H9 (cell line): Measurements from ENCODE around the gene FBXO11. TPM values are rescaled to one million over a fixed set of nuclear protein-coding genes. Genes with fewer than 3 reads are reported as not detected.

ENCODE experiments used
- DNase-seq: peaks from one replicate; pipeline ENCODE4 v3.0.0-alpha.2; 2017
- H2AFZ ChIP-seq: one replicate; pipeline ENCODE4 v1.6.1; 2013; ENCODE audit warnings: mild to moderate bottlenecking, low read length, control low read depth, moderate library complexity
- H2AK5ac ChIP-seq: 2 replicates; pipeline ENCODE4 v1.6.1; 2013; ENCODE audit warnings: low read length, control low read depth, mixed read lengths; ENCODE audit not compliant: insufficient read length
- H2BK120ac ChIP-seq: one replicate; pipeline ENCODE4 v1.6.1; 2013; ENCODE audit warnings: low read depth, mild to moderate bottlenecking, low read length, control low read depth, inconsistent platforms; ENCODE audit not compliant: poor library complexity, severe bottlenecking
- H2BK12ac ChIP-seq: 2 replicates; pipeline ENCODE4 v1.6.1; 2013; ENCODE audit warnings: low read length, control low read depth, mixed read lengths, low read depth; ENCODE audit not compliant: insufficient read length
- H2BK15ac ChIP-seq: 2 replicates; pipeline ENCODE4 v1.6.1; 2013; ENCODE audit warnings: low read depth, low read length, control low read depth
- H2BK20ac ChIP-seq: one replicate; pipeline ENCODE4 v1.6.1; 2013; ENCODE audit warnings: low read depth, mild to moderate bottlenecking, low read length, control low read depth, inconsistent platforms; ENCODE audit not compliant: poor library complexity, severe bottlenecking
- H2BK5ac ChIP-seq: 2 replicates; pipeline ENCODE4 v1.6.1; 2013; ENCODE audit warnings: low read length, control low read depth, mixed read lengths; ENCODE audit not compliant: insufficient read length
- H3K14ac ChIP-seq: 2 replicates; pipeline ENCODE4 v1.6.1; 2013; ENCODE audit warnings: low read length, control low read depth; ENCODE audit not compliant: insufficient read depth
- H3K18ac ChIP-seq: 2 replicates; pipeline ENCODE4 v1.6.1; 2013; ENCODE audit warnings: low read depth, mild to moderate bottlenecking, mixed read lengths, low read length, control low read depth; ENCODE audit not compliant: insufficient read length
- H3K23ac ChIP-seq: 2 replicates; pipeline ENCODE4 v1.6.1; 2013; ENCODE audit warnings: low read length, control low read depth, mixed read lengths, low read depth; ENCODE audit not compliant: insufficient read length
- H3K23me2 ChIP-seq: 2 replicates; pipeline ENCODE4 v1.6.1; 2013; ENCODE audit warnings: low read depth, mild to moderate bottlenecking, mixed read lengths, low read length, control low read depth; ENCODE audit not compliant: insufficient read length, poor library complexity, severe bottlenecking
- H3K27ac ChIP-seq: 2 replicates; pipeline ENCODE4 v1.5.1; 2013; ENCODE audit warnings: low read length, control low read depth, mixed read lengths, low read depth; ENCODE audit not compliant: insufficient read length
- H3K27me3 ChIP-seq: 2 replicates; pipeline ENCODE4 v1.6.1; 2013; ENCODE audit warnings: low read length, control low read depth, inconsistent platforms; ENCODE audit not compliant: insufficient read depth
- H3K4ac ChIP-seq: 2 replicates; pipeline ENCODE4 v1.6.1; 2013; ENCODE audit warnings: low read depth, mild to moderate bottlenecking, control low read depth, inconsistent platforms, low read length, moderate library complexity
- H3K4me1 ChIP-seq: 2 replicates; pipeline ENCODE4 v1.6.1; 2013; ENCODE audit warnings: low read length, control low read depth, inconsistent platforms; ENCODE audit not compliant: insufficient read depth
- H3K4me2 ChIP-seq: 2 replicates; pipeline ENCODE4 v1.6.1; 2013; ENCODE audit warnings: low read length, control low read depth, mixed read lengths; ENCODE audit not compliant: insufficient read length, insufficient read depth
- H3K56ac ChIP-seq: 2 replicates; pipeline ENCODE4 v1.6.1; 2013; ENCODE audit warnings: low read depth, mild to moderate bottlenecking, mixed read lengths, low read length, control low read depth; ENCODE audit not compliant: insufficient read length
- H3K79me1 ChIP-seq: 2 replicates; pipeline ENCODE4 v1.6.1; 2013; ENCODE audit warnings: low read depth, mild to moderate bottlenecking, moderate library complexity, low read length, control low read depth, inconsistent platforms; ENCODE audit not compliant: insufficient read depth, poor library complexity, severe bottlenecking
- H3K79me2 ChIP-seq: 2 replicates; pipeline ENCODE4 v1.6.1; 2013; ENCODE audit warnings: low read length, control low read depth, inconsistent platforms; ENCODE audit not compliant: insufficient read depth
- H3K9ac ChIP-seq: 2 replicates; pipeline ENCODE4 v1.6.1; 2013; ENCODE audit warnings: low read length, control low read depth, mixed read lengths; ENCODE audit not compliant: insufficient read length; ENCODE audit errors: extremely low read depth
- H3K9me3 ChIP-seq: one replicate; pipeline ENCODE4 v1.6.1; 2013; ENCODE audit warnings: low read depth, low read length, inconsistent platforms; ENCODE audit not compliant: control insufficient read depth
- H3T11ph ChIP-seq: one replicate; pipeline ENCODE4 v1.6.1; 2013; ENCODE audit warnings: mild to moderate bottlenecking, low read length, control low read depth, inconsistent platforms
- H4K20me1 ChIP-seq: one replicate; pipeline ENCODE4 v1.6.1; 2013; ENCODE audit not compliant: control insufficient read depth, insufficient read length, insufficient read depth
- H4K5ac ChIP-seq: 2 replicates; pipeline ENCODE4 v1.6.1; 2013; ENCODE audit warnings: low read depth, mild to moderate bottlenecking, mixed read lengths, low read length, control low read depth; ENCODE audit not compliant: insufficient read length
- H4K8ac ChIP-seq: replicated peaks from 2 replicates; pipeline ENCODE4 v1.6.1; 2013; ENCODE audit warnings: low read length, control low read depth, mixed read lengths, low read depth; ENCODE audit not compliant: insufficient read length
- H4K91ac ChIP-seq: 2 replicates; pipeline ENCODE4 v1.6.1; 2013; ENCODE audit warnings: low read depth, mild to moderate bottlenecking, moderate library complexity, mixed read lengths, low read length, control low read depth; ENCODE audit not compliant: insufficient read length
- H3K27ac Mint-ChIP-seq, 3 experiments: 2 replicates in 2 of 3; 3 replicates in 1 of 3; pipeline ENCODE4 v1.8.0; 2020 to 2021; ENCODE audit warnings: mixed read lengths in 3 of 3, mild to moderate bottlenecking in 1 of 3, moderate library complexity in 1 of 3
- H3K27me3 Mint-ChIP-seq: 2 replicates; pipeline ENCODE4 v1.8.0; 2021; ENCODE audit warnings: low read depth, mild to moderate bottlenecking, moderate library complexity, mixed read lengths
- H3K36me3 Mint-ChIP-seq, 3 experiments: 2 replicates in 2 of 3; 3 replicates in 1 of 3; pipeline ENCODE4 v1.8.0; 2020 to 2021; ENCODE audit warnings: low read depth in 3 of 3, mixed read lengths in 3 of 3; ENCODE audit not compliant: insufficient read depth in 1 of 3
- H3K4me1 Mint-ChIP-seq, 2 experiments: 2 replicates each; pipeline ENCODE4 v1.8.0; 2020; ENCODE audit warnings: mixed read lengths in 2 of 2
- H3K4me3 Mint-ChIP-seq, 2 experiments: 2 replicates in 1 of 2; 3 replicates in 1 of 2; pipeline ENCODE4 v1.8.0; 2020 to 2021; ENCODE audit warnings: mild to moderate bottlenecking in 2 of 2, mixed read lengths in 2 of 2, moderate library complexity in 1 of 2
- H3K9me3 Mint-ChIP-seq, 2 experiments: 2 replicates in 1 of 2; 3 replicates in 1 of 2; pipeline ENCODE4 v1.8.0; 2020; ENCODE audit warnings: mild to moderate bottlenecking in 2 of 2, mixed read lengths in 2 of 2, moderate library complexity in 1 of 2
- CTCF ChIP-seq: fragments of 200-600 bp; sonication (generic); conservative IDR thresholded peaks from 3 replicates; pipeline ENCODE4 v1.8.0; 2021; ENCODE audit warnings: antibody characterized with exemption, mild to moderate bottlenecking
- WGBS: extraction: QIAGEN DNeasy Blood & Tissue Kit; methylation state at CpG from one replicate; pipeline ENCODE4 v1.1.7; 2013; ENCODE audit warnings: missing lambda C conversion rate, low lambda C conversion rate, mixed read lengths; ENCODE audit not compliant: insufficient read length; ENCODE audit errors: extremely low coverage; 5-methylcytosine and 5-hydroxymethylcytosine counted together
- total RNA-seq: library from RNA; stranded (reverse); gene quantifications from 2 replicates; pipeline ENCODE4 v1.2.1, GENCODE V29; 2021

Gene FBXO11
- total RNA-seq, 1 experiment from 2014 or later: 68.8 TPM

- Histone ChIP-seq H2BK120ac (no peak overlapping the region), H3K4ac (no peak overlapping the region), H3K18ac (no peak overlapping the region), H4K91ac (no peak overlapping the region), H2BK20ac (no peak overlapping the region), H3K56ac (no peak overlapping the region), H3K79me1 (peaks cover 9% of the 10 kb centered on the region), H3K27me3 (no peaks in the 10 kb centered on the region), H4K5ac (no peak overlapping the region), H3K9ac (no peak overlapping the region), H3K27ac (no peak overlapping the region), H3K4me2 (no peak overlapping the region), H3K79me2 (peaks cover 23% of the 10 kb centered on the region; the same call in 1 of the 2 replicates), H2AK5ac (no peak overlapping the region), H3K23me2 (no peaks in the 10 kb centered on the region), H3K9me3 (no peaks in the 10 kb centered on the region), H4K8ac (no peak overlapping the region), H2BK5ac (no peak overlapping the region), H2BK15ac (no peak overlapping the region), H3K14ac (no peak overlapping the region), H4K20me1 (no peaks in the 10 kb centered on the region), H2AFZ (no peak overlapping the region), H3T11ph (no peak overlapping the region), H3K4me1 (peaks cover 12% of the 10 kb centered on the region), H2BK12ac (no peak overlapping the region), H3K23ac (no peak overlapping the region)
- peak overlapping the region; percentile 16 to 85 (median 45) for H3K27ac Mint-ChIP-seq
- no peak for DNase-seq
- H3K4me1 Mint-ChIP-seq: peaks cover 35 to 52% of the 10 kb centered on the region in 2 experiments
- H3K36me3 Mint-ChIP-seq: peaks cover 0 to 3% (median 0%) of the 10 kb centered on the region in 3 experiments; a peak in 2 of 7 replicates
- no CpG with 5 or more reads among the region's 2 CpGs for WGBS
- H3K9me3 Mint-ChIP-seq: no peaks in the 10 kb centered on the region
- no peaks in the 10 kb centered on the region for H3K27me3 Mint-ChIP-seq
- no peak overlapping the region for H3K4me3 Mint-ChIP-seq
- TF ChIP-seq CTCF: no peak
Observed at GRCh38 chr2:47869859-47870595, 36.3 kb downstream of the FBXO11 start.
